Stomach (tissue), 9 donors: ENCODE measurements around the gene AKT1. TPM values are rescaled to one million over a fixed set of nuclear protein-coding genes. Genes with fewer than 3 reads are reported as not detected.

Experiments
- DNase-seq, 2 donors: peaks; one replicate each; pipeline versions ENCODE4 v3.0.0 to v3.0.0-alpha.2; 2013 to 2019
- H3K27ac ChIP-seq, 5 donors: fragments of 200-600 bp in 4 of 5; sonication (generic) in 4 of 5; one replicate each; pipeline ENCODE4 v1.5.1; 2013 to 2019; ENCODE audit warnings: mild to moderate bottlenecking in 1 of 5, moderate library complexity in 1 of 5
- H3K27me3 ChIP-seq, 3 donors: fragments of 200-600 bp; sonication (generic); one replicate each; pipeline ENCODE4 v1.5.1; 2017 to 2019; ENCODE audit warnings: mixed run types in 1 of 3
- H3K36me3 ChIP-seq, 4 donors: fragments of 200-600 bp; sonication (generic); 1 replicate in 3 of 4; 2 replicates in 1 of 4; pipeline ENCODE4 v1.5.1; 2016 to 2019
- H3K4me1 ChIP-seq, 4 donors: fragments of 200-600 bp; sonication (generic); one replicate each; pipeline ENCODE4 v1.5.1; 2016 to 2019
- H3K4me3 ChIP-seq, 4 donors: fragments of 200-600 bp; sonication (generic) in 3 of 4; one replicate each; pipeline ENCODE4 v1.5.1; 2016 to 2019; ENCODE audit warnings: mild to moderate bottlenecking in 1 of 4
- H3K9me3 ChIP-seq, 4 donors: fragments of 200-600 bp; sonication (generic); one replicate each; pipeline ENCODE4 v1.5.1; 2016 to 2019
- CTCF ChIP-seq, 7 experiments: fragments of 450-650 bp in 4 of 7; fragments of 200-600 bp in 3 of 7; sonication (generic) in 3 of 7; IDR thresholded peaks; one replicate each; pipeline ENCODE4 v1.5.1; 2016 to 2019; ENCODE audit warnings: antibody characterized with exemption in 7 of 7, control low read depth in 2 of 7, mild to moderate bottlenecking in 1 of 7
- EP300 ChIP-seq: sonication (generic); formaldehyde crosslinking; IDR thresholded peaks from one replicate; pipeline ENCODE4 v1.6.1; 2017; ENCODE audit warnings: antibody characterized with exemption
- POLR2A ChIP-seq, 4 donors: fragments of 450-650 bp; IDR thresholded peaks; one replicate each; pipeline ENCODE4 v1.6.1; 2016; ENCODE audit warnings: antibody characterized with exemption in 4 of 4, control low read depth in 2 of 4, mild to moderate bottlenecking in 1 of 4, moderate library complexity in 1 of 4
- POLR2AphosphoS5 ChIP-seq, 3 donors: sonication (generic); formaldehyde crosslinking; IDR thresholded peaks; one replicate each; pipeline ENCODE4 v1.6.1; 2016; ENCODE audit warnings: antibody characterized with exemption in 3 of 3
- WGBS, 5 donors: extraction: QIAGEN DNeasy Blood & Tissue Kit in 3 of 5; methylation state at CpG; one replicate each; pipeline versions ENCODE4 v1.1.5 to v1.1.7; 2013 to 2018; 5-methylcytosine and 5-hydroxymethylcytosine counted together
- intact Hi-C: fragments of 100-400 bp; cut with DNase I; formaldehyde crosslinking; loops from one replicate; pipeline ENCODE4 v1.15.1; 2023; ENCODE audit warnings: low total_unique reads
- polyA plus RNA-seq, 3 donors: library from polyadenylated mRNA; stranded (reverse); fragments of 200-250 nt; gene quantifications; one replicate each; pipeline ENCODE4 v1.2.3, GENCODE V29; 2013
- total RNA-seq, 5 donors: library from RNA; depleted of rRNA; stranded (reverse); fragments of >200 nt; gene quantifications; one replicate each; pipeline versions ENCODE4 v1.1.0 to v1.2.3, GENCODE V29; 2014 to 2016
- donor health status: healthy with polysubstance abuse.
- donor health status: Bipolar disorder and iron deficiency.
- donor health status: healthy.

Gene AKT1
- total and polyA plus RNA-seq, 8 donors, result 85.2 to 292 (median 113) TPM

DNA sequence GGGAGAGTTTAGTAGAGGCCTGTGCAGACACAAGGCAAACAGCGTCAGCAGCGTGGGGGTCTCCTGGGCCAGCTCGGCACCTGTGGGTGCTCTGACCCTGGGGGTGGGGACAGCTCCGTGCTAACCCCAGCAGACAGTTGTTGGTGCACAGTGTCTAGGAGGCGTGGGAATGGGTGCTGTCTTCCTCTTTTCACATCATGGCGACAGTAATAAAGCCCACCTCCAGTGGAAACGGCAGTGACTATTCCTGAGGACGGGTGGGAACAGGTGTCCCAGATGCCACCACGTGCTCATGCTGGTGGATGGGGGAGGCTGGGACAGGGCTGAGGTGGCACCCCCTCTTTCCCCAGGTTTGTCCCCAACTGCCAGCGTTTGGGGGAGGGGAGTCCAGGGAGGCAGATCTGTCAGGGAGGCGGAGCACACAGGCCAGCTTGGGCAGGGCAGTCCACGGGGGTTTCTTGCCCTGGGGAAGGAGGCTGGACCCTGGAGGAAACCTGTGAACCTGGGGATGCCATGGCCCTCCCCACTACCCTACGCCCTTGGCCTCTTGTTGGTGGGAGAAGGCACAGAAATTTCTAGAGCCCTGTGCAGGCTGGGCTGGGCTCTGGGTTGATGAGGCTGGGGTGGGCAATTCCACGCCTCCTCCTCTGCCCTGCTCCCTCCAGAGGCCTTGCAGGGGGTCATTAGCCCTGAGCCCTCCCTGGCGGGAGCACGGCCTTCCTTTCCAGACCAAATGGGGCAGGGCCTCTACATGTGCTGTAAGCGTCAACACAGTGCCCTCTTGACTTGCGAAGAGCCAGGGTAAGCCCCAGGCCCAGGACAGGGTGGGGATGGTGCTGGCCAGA, 9.2 kb upstream of the AKT1 start:
- intact Hi-C loops, result no loop called here
- no peaks in the 10 kb centered on the region for H3K36me3 ChIP-seq
- TF ChIP-seq POLR2A (IDR thresholded peaks at IDR 0.05) (no peak), CTCF (IDR thresholded peaks at IDR 0.05) (no peak), EP300 (no peak), POLR2AphosphoS5 (IDR thresholded peaks at IDR 0.05) (no peak)
- no peaks in the 10 kb centered on the region for H3K9me3 ChIP-seq
- WGBS, 5 donors, result 76 to 83% (median 82%) methylated on average over 16 to 18 of the region's 18 CpGs
- no peak overlapping the region for H3K4me3 ChIP-seq
- peak overlapping the region in 4 of 5 donors; percentile 7 to 67 (median 38) for H3K27ac ChIP-seq
- no peak for DNase-seq
- peaks cover 40 to 59% (median 56%) of the 10 kb centered on the region in 4 donors for H3K4me1 ChIP-seq
- no peaks in the 10 kb centered on the region for H3K27me3 ChIP-seq

DNA sequence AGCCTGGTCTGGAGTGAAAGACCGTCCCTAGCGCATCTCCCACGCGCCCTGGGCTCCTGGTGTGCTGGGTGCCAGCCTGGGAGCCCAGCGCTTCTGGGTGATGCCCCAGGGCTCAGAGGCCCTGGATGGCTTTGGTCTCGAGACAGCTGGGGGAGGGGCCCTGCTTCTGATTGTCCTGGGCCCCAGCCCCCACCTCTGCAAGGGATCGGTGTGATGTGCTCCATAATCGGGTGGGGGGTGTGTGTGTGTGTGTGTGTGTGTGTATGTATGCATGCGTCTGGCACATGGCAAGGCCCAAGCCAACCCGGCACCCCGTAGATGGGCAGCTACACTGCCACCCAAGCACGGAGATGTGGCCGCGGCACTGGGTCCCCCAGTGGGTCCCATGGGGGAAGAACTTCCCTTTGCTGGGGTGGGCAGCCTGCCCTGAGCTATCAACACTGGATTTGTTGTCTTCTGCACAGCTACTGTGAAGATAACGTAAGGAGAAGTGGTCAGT, 8.4 kb upstream of the AKT1 start:
- Histone ChIP-seq H3K36me3 (no peaks in the 10 kb centered on the region), H3K27ac (peak overlapping the region in 2 of 5 donors; percentile 24 to 91), H3K9me3 (no peaks in the 10 kb centered on the region), H3K4me1 (peaks cover 45 to 65% (median 64%) of the 10 kb centered on the region in 4 donors), H3K27me3 (no peaks in the 10 kb centered on the region), H3K4me3 (no peak overlapping the region)
- intact Hi-C loops, result no loop called here
- 75 to 90% (median 81%) methylated on average over 12 to 15 of the region's 15 CpGs for WGBS, 5 donors
- TF ChIP-seq POLR2AphosphoS5 (IDR thresholded peaks at IDR 0.05) (no peak), POLR2A (IDR thresholded peaks at IDR 0.05) (no peak), CTCF (IDR thresholded peaks at IDR 0.05) (no peak), EP300 (no peak)
- DNase-seq, result no peak

DNA sequence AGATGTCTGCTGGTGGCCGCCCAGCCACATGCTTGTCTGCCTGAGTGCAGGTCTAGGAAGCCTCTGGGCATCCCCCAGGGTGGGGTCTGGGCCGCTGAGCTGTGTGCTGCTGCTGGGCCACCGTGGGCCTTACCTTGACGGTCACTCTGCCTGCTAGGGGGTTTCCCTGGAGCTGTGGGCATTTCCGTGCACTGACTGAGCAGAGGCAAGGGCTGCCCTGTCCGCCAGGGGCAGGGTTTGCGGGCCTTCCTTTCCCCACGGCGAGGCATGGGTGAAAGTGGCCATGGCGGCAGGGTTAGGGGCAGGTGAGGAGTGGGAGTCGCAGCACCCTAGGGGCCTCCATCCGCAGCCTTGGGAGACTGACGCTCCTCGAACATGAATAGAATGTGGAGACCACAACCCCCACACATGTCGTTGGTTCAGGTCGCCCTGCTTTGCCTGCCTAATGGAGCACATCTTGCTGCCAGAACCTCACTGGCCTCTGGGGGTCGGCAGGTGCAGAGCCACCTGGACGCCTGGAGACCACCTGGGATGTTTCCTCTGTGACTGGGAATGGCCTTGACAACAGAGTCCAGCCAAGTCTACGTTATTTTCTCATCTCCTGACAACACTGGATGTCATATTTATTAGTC, 7.8 kb upstream of the AKT1 start:
- H3K36me3 ChIP-seq, result no peaks in the 10 kb centered on the region
- H3K4me3 ChIP-seq, result peak overlapping the region in 1 of 4 donors; percentile 80
- peaks cover 45 to 68% (median 65%) of the 10 kb centered on the region in 4 donors for H3K4me1 ChIP-seq
- no peaks in the 10 kb centered on the region for H3K9me3 ChIP-seq
- H3K27me3 ChIP-seq, result no peaks in the 10 kb centered on the region
- WGBS, 5 donors, result 72 to 86% (median 82%) methylated on average over 6 to 19 of the region's 19 CpGs
- TF ChIP-seq EP300 (no peak), CTCF (IDR thresholded peaks at IDR 0.05) (no peak), POLR2AphosphoS5 (IDR thresholded peaks at IDR 0.05) (no peak), POLR2A (IDR thresholded peaks at IDR 0.05) (no peak)
- DNase-seq, result no peak
- intact Hi-C loops, result no loop called here
- H3K27ac ChIP-seq, result peak overlapping the region in 2 of 5 donors; percentile 24 to 91

DNA sequence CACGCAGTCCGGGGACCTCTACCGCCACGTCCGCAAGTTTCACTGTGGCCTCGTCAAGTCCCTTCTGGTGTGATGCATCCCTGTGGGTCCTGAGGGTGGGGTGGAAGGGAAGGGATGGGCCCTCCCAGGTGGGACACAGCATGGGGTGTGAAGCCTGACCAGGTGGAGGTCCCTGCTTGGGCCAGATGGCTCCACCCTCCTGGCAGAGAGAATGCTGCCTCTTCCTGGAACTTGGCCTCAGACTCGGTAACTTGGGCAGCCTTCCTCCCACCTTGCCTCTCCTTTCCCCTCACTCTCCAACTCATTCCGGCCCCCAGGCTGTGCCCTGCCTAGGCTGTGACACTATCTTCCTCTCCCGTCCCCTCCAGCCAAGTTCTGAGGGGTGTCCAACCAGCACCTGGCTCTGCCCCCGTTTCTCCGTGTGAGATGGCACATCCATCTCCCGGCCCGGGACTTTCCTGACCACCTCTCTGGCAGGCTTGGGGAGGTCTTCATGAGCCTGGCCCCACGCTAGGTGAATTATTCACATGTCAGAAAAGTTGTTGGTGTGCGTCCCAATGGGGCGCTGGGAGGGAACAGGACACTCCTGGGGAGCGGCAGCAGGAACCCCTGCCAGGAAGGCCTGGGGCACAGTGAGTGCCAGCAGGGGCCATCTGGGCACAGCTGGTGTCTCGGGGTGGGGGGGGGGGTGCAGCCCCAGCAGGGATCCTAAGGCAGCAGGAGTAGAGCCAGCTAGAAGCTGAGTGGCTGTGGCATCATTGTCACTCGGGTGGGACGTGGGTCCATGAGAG, 7.0 kb upstream of the AKT1 start:
- H3K36me3 ChIP-seq, result no peaks in the 10 kb centered on the region
- intact Hi-C loops, result no loop called here
- no peaks in the 10 kb centered on the region for H3K9me3 ChIP-seq
- peak overlapping the region; percentile 10 to 85 (median 46) for H3K4me3 ChIP-seq
- no peak for TF ChIP-seq POLR2AphosphoS5 (IDR thresholded peaks at IDR 0.05)
- TF ChIP-seq EP300, result no peak
- TF ChIP-seq CTCF (IDR thresholded peaks at IDR 0.05), result no peak
- TF ChIP-seq POLR2A (IDR thresholded peaks at IDR 0.05), result no peak
- WGBS, 5 donors, result 50 to 77% (median 67%) methylated on average over 13 to 20 of the region's 20 CpGs
- peak overlapping the region in 3 of 5 donors; percentile 24 to 94 (median 91) for H3K27ac ChIP-seq
- DNase-seq, result no peak
- peaks cover 51 to 77% (median 71%) of the 10 kb centered on the region in 4 donors for H3K4me1 ChIP-seq
- no peaks in the 10 kb centered on the region for H3K27me3 ChIP-seq
